Measurements from ENCODE around the gene ARID3C.

ARID3C gene

DNA sequence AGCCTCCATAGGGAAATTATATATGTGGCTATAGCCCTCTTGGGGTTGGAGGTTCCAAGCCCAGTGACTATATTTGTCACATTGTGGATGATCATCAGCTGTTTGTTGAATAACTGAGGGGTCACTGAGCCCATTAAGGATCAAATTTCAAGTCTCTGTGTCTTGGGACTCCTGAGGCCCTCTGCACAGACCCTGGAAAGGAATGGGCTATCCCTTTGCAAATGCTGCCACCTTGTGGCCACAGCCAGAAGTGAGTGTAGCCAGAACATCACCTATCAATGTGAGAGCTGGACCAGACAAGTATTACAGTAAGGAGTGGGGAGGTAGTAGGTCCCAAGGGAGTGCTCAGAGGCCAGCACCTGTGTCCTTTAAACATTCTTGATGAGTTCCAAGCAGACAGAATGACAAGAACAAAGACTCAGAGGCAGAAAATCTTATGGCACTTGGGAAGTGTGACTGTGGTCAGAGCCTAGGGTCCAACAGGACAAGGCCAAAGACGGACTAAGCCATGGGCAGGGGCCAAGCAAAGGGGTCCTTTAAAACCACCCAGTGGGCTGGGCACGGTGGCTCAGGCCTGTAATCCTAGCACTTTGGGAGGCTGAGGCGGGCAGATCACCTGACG is 25.1 kb downstream of the ARID3C start (continued):
- TF ChIP-seq PATZ1 (tag by site-specific recombination; IDR thresholded peaks at IDR 0.05) = no peak
- TF ChIP-seq ZNF624 (tag by site-specific recombination; IDR thresholded peaks at IDR 0.05) = no peak
- TF ChIP-seq ZNF155 (tag by site-specific recombination; IDR thresholded peaks at IDR 0.05) = no peak
- no peak for TF ChIP-seq ZNF600 (tag by site-specific recombination; IDR thresholded peaks at IDR 0.05)
- no peak for TF ChIP-seq ZNF174 (tag by site-specific recombination; IDR thresholded peaks at IDR 0.05)

DNA sequence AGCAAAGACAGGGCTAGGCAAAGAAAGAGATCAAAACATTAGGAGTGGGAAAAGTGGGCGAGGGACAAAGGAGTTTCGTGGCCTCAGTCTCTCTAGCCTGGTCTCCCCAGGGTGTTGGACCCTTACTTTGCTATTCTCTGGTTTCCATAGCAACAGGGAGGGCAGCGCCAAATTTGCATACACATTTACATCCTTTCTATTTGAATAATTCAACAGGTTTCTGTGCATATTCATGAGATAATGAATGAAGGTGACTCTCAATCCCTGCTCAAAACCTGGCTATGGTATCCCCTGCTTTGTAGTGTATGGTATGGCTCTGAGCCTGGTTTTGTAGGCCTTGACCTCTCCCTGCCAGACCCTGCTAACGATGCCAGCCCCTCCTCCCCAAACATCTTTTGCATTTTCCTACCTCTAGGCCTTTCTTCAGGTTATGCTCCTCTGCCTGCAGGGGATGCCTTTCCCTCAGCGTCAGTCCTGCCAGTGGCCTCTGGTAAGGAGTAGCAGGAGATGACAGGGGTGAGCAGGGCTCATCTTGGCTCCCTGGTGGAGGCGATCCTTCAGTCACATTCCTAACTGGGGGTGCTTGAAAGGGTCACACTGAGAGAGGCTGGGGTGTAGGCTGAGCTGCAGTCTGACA is 26.8 kb downstream of the ARID3C start:
- POLR2A ChIA-PET = no interaction called here
- Histone ChIP-seq H3K4me1 (ENCODE audit: control insufficient read depth, insufficient read depth, low read length) (no peaks in the 10 kb centered on the region), H3K4me3 (ENCODE audit: low read depth, low read length) (no peak overlapping the region), H3K9me3 (ENCODE audit: control insufficient read depth, insufficient read depth, low read depth, low read length) (no peaks in the 10 kb centered on the region), H3K36me3 (ENCODE audit: control insufficient read depth in 2 of 2, insufficient read depth in 1 of 2, low read length in 2 of 2) (no peaks in the 10 kb centered on the region), H3K27ac (ENCODE audit: extremely low read depth, low read depth, low read length) (no peak overlapping the region)
- TF ChIP-seq ZNF521 (tag by site-specific recombination; IDR thresholded peaks at IDR 0.05) (no peak), SCRT2 (tag by site-specific recombination; IDR thresholded peaks at IDR 0.05) (0 out of 2 replicates have a peak, but pooled peaks have one; percentile 43)
- CTCF ChIA-PET = interaction anchor here (0.7 to 6.1 kb wide), 17 partner anchors 9 to 270 kb away, joined by 3 to 105 read pairs (median 11); partner anchors contain the start of genes CCL27 and MYORG

DNA sequence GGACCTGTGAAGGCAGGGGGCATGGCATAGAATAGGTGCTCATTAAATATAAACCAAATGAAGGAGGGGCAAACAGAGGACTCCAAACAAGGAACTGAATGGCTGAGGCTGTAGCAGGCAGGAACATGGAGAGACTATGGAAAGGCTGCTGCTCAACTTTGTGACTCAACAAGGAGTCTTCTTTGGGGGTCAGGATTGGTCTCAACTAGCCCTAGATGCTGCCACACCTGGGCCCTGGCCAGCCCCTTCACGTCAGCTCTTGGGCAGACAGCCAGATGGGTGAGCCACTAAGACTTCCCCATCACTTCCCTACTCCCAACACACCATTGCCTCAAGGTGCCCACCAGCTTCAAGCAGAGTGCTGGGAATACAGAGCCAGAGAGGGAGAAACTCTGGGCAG is 28.0 kb downstream of the ARID3C start:
- TF ChIP-seq ZNF664 (tag by site-specific recombination; IDR thresholded peaks at IDR 0.05) = peak; percentile 29; the same call in 1 of the 2 replicates
- no peak for TF ChIP-seq ZNF843 (tag by site-specific recombination; IDR thresholded peaks at IDR 0.05)
- no peak for TF ChIP-seq ZNF362 (tag by site-specific recombination; IDR thresholded peaks at IDR 0.05)
- TF ChIP-seq MZF1 (tag by site-specific recombination; IDR thresholded peaks at IDR 0.05; ENCODE audit: borderline replicate concordance) = no peak
- TF ChIP-seq ZNF266 (tag by site-specific recombination; IDR thresholded peaks at IDR 0.05; ENCODE audit: low read depth) = no peak
- TF ChIP-seq, protein P1, sequence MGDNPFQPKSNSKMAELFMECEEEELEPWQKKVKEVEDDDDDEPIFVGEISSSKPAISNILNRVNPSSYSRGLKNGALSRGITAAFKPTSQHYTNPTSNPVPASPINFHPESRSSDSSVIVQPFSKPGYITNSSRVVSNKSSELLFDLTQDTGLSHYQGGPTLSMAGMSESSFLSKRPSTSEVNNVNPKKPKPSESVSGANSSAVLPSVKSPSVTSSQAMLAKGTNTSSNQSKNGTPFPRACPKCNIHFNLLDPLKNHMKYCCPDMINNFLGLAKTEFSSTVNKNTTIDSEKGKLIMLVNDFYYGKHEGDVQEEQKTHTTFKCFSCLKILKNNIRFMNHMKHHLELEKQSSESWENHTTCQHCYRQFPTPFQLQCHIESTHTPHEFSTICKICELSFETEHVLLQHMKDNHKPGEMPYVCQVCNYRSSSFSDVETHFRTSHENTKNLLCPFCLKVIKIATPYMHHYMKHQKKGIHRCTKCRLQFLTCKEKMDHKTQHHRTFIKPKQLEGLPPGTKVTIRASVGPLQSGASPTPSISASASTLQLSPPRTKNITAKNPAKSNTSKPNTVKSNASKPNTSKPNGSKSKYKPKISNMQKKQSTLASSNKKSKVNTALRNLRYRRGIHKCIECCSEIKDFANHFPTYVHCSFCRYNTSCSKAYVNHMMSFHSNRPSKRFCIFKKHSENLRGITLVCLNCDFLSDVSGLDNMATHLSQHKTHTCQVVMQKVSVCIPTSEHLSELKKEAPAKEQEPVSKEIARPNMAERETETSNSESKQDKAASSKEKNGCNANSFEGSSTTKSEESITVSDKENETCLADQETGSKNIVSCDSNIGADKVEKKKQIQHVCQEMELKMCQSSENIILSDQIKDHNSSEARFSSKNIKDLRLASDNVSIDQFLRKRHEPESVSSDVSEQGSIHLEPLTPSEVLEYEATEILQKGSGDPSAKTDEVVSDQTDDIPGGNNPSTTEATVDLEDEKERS (tag by site-specific recombination; IDR thresholded peaks at IDR 0.05) = no peak
- ChIA-PET CTCF (interaction anchor here (0.7 to 4.8 kb wide), 5 partner anchors 9 to 197 kb away, joined by 3 to 30 read pairs (median 15); no protein-coding TSS in a partner anchor), POLR2A (no interaction called here)
- Histone ChIP-seq H3K4me1 (ENCODE audit: control insufficient read depth, insufficient read depth, low read length) (no peaks in the 10 kb centered on the region), H3K9me3 (ENCODE audit: control insufficient read depth, insufficient read depth, low read depth, low read length) (no peaks in the 10 kb centered on the region), H3K27ac (ENCODE audit: extremely low read depth, low read depth, low read length) (no peak overlapping the region), H3K4me3 (ENCODE audit: low read depth, low read length) (no peak overlapping the region), H3K36me3 (ENCODE audit: control insufficient read depth in 2 of 2, insufficient read depth in 1 of 2, low read length in 2 of 2) (no peaks in the 10 kb centered on the region)
